ENCODE measurements around the gene LY6G6F.

The LY6G6F gene

GRCh38 chr6:31741815-31742214, 35.1 kb downstream of the LY6G6F start:
- Histone ChIP-seq H3K9me3 (replicated peaks in 1 of 11) (no peaks in the 10 kb centered on the region), H3K27me3 (no peaks in the 10 kb centered on the region), H3K36me3 (peaks cover 0 to 49% (median 39%) of the 10 kb centered on the region in 11 experiments; a peak in 18 of 22 replicates), H4K20me1 (no peaks in the 10 kb centered on the region), H3K4me2 (peak overlapping the region; percentile 93 to 100 (median 99); a peak in 21 of 22 replicates), H3K4me1 (peaks cover 53 to 76% (median 66%) of the 10 kb centered on the region in 10 experiments), H3K4me3 (0 out of 20 replicates have a peak overlapping the region, but pooled peaks of 1 of the 10 experiments have one; percentile 87), H3K9ac (peak overlapping the region in 4 of 11 experiments; percentile 2 to 97 (median 88); a peak in 2 of 22 replicates), H3K27ac (peak overlapping the region in 8 of 11 experiments; percentile 96 to 100 (median 98); a peak in 12 of 22 replicates)
- no peak for TF ChIP-seq Cebpa-rat (IDR thresholded peaks at IDR 0.05)

- H3K27me3 ChIP-seq, result no peaks in the 10 kb centered on the region
- no peaks in the 10 kb centered on the region for H3K9me3 ChIP-seq (replicated peaks in 1 of 11)
- no peak for TF ChIP-seq Cebpa-rat (IDR thresholded peaks at IDR 0.05)
- H3K4me1 ChIP-seq, result peaks cover 44 to 66% (median 56%) of the 10 kb centered on the region in 10 experiments
- H3K4me2 ChIP-seq, result 0 out of 22 replicates have a peak overlapping the region, but pooled peaks of 3 of the 11 experiments have one; percentile 93 to 100 (median 99)
- H4K20me1 ChIP-seq, result no peaks in the 10 kb centered on the region
- H3K27ac ChIP-seq, result peak overlapping the region in 2 of 11 experiments; percentile 97 to 100; a peak in 3 of 22 replicates
- H3K9ac ChIP-seq, result no peak overlapping the region
- no peak overlapping the region for H3K4me3 ChIP-seq
- peaks cover 7 to 60% (median 49%) of the 10 kb centered on the region in 11 experiments; a peak in 20 of 22 replicates for H3K36me3 ChIP-seq
Observed at GRCh38 chr6:31742894-31743293, 36.2 kb downstream of the LY6G6F start.

- no peaks in the 10 kb centered on the region for H3K27me3 ChIP-seq
- H3K4me2 ChIP-seq, result peak overlapping the region; percentile 6 to 57 (median 43); a peak in 21 of 22 replicates
- no peaks in the 10 kb centered on the region for H3K9me3 ChIP-seq (replicated peaks in 1 of 11)
- peak overlapping the region in 7 of 11 experiments; percentile 6 to 31 (median 22); a peak in 8 of 22 replicates for H3K9ac ChIP-seq
- H3K4me1 ChIP-seq, result peaks cover 30 to 52% (median 42%) of the 10 kb centered on the region in 10 experiments
- TF ChIP-seq Cebpa-rat (IDR thresholded peaks at IDR 0.05), result no peak
- peak overlapping the region in 9 of 11 experiments; percentile 35 to 62 (median 39); a peak in 14 of 22 replicates for H3K27ac ChIP-seq
- H3K4me3 ChIP-seq, result no peak overlapping the region
- H3K36me3 ChIP-seq, result peaks cover 8 to 74% (median 60%) of the 10 kb centered on the region in 11 experiments; a peak in 20 of 22 replicates
- H4K20me1 ChIP-seq, result no peaks in the 10 kb centered on the region
Observed at GRCh38 chr6:31744422-31744821, 37.8 kb downstream of the LY6G6F start.

GRCh38 chr6:31749301-31750036, 42.8 kb downstream of the LY6G6F start:
- Histone ChIP-seq H3K4me2 (no peak overlapping the region), H3K36me3 (peaks cover 8 to 66% (median 37%) of the 10 kb centered on the region in 11 experiments; a peak in 18 of 22 replicates), H3K4me1 (peaks cover 4 to 13% (median 9%) of the 10 kb centered on the region in 10 experiments), H3K4me3 (no peak overlapping the region), H3K9me3 (replicated peaks in 1 of 11) (no peaks in the 10 kb centered on the region), H4K20me1 (no peaks in the 10 kb centered on the region), H3K9ac (no peak overlapping the region), H3K27ac (no peak overlapping the region), H3K27me3 (no peaks in the 10 kb centered on the region)
- TF ChIP-seq Cebpa-rat (IDR thresholded peaks at IDR 0.05), result no peak

GRCh38 chr6:31750411-31751022, 43.9 kb downstream of the LY6G6F start:
- H3K36me3 ChIP-seq, result peaks cover 8 to 64% (median 37%) of the 10 kb centered on the region in 11 experiments; a peak in 18 of 22 replicates
- no peak overlapping the region for H3K27ac ChIP-seq
- peaks cover 0 to 3% (median 0%) of the 10 kb centered on the region in 10 experiments; a peak in 1 of 20 replicates for H3K4me1 ChIP-seq
- H4K20me1 ChIP-seq, result no peaks in the 10 kb centered on the region
- H3K9ac ChIP-seq, result no peak overlapping the region
- no peak for TF ChIP-seq Cebpa-rat (IDR thresholded peaks at IDR 0.05)
- H3K4me3 ChIP-seq, result no peak overlapping the region
- no peaks in the 10 kb centered on the region for H3K27me3 ChIP-seq
- no peak overlapping the region for H3K4me2 ChIP-seq
- no peaks in the 10 kb centered on the region for H3K9me3 ChIP-seq (replicated peaks in 1 of 11)

- Histone ChIP-seq H3K4me3 (no peak overlapping the region), H3K9ac (no peak overlapping the region), H3K27ac (no peak overlapping the region), H3K36me3 (peaks cover 0 to 43% (median 25%) of the 10 kb centered on the region in 11 experiments; a peak in 18 of 22 replicates), H3K9me3 (replicated peaks in 1 of 11) (no peaks in the 10 kb centered on the region), H4K20me1 (no peaks in the 10 kb centered on the region), H3K27me3 (no peaks in the 10 kb centered on the region), H3K4me1 (no peaks in the 10 kb centered on the region), H3K4me2 (no peak overlapping the region)
- TF ChIP-seq Cebpa-rat (IDR thresholded peaks at IDR 0.05), result no peak
Observed at GRCh38 chr6:31752739-31753319, 46.2 kb downstream of the LY6G6F start.

GRCh38 chr6:31758281-31758680, 51.6 kb downstream of the LY6G6F start:
- TF ChIP-seq Cebpa-rat (IDR thresholded peaks at IDR 0.05), result no peak
- H3K36me3 ChIP-seq, result peaks cover 7 to 61% (median 54%) of the 10 kb centered on the region in 11 experiments; a peak in 20 of 22 replicates

More at GRCh38 chr6:31758281-31758680, 51.6 kb downstream of the LY6G6F start:
- Histone ChIP-seq H3K27me3 (no peaks in the 10 kb centered on the region), H3K4me1 (peaks cover 0 to 23% (median 20%) of the 10 kb centered on the region in 10 experiments; a peak in 17 of 20 replicates), H3K4me2 (no peak overlapping the region), H3K27ac (no peak overlapping the region), H3K4me3 (no peak overlapping the region), H3K9me3 (replicated peaks in 1 of 11) (no peaks in the 10 kb centered on the region), H4K20me1 (no peaks in the 10 kb centered on the region), H3K9ac (no peak overlapping the region)

Data from BLaER1 treated with 17β-estradiol and CSF1 and Interleukin-3, amounts not matched to agents 10 nM and 100 nM (cell line).